Putamen (tissue), 1 donor: ENCODE data around the gene TXNL4A.

ENCODE experiments used
- DNase-seq: peaks from one replicate; pipeline ENCODE4 v3.0.0-alpha.2; 2016; ENCODE audit warnings: low spot score

TXNL4A gene

GRCh38 chr18:79949697-79950487 is 38.5 kb downstream of the TXNL4A start:
- no peak for DNase-seq

- no peak for DNase-seq
Measured at GRCh38 chr18:79948719-79949411, 39.5 kb downstream of the TXNL4A start.

- DNase-seq = no peak
Measured at GRCh38 chr18:79947881-79948610, 40.3 kb downstream of the TXNL4A start.

- no peak for DNase-seq
Measured at GRCh38 chr18:79947054-79947755, 41.2 kb downstream of the TXNL4A start.

GRCh38 chr18:79945118-79946042 is 43.0 kb downstream of the TXNL4A start:
- DNase-seq = no peak

GRCh38 chr18:79944746-79945117 is 43.6 kb downstream of the TXNL4A start:
- no peak for DNase-seq

- no peak for DNase-seq
Measured at GRCh38 chr18:79944126-79944731, 44.1 kb downstream of the TXNL4A start.

GRCh38 chr18:79943608-79944125 is 44.7 kb downstream of the TXNL4A start:
- DNase-seq = no peak

- DNase-seq = no peak
Measured at GRCh38 chr18:79942786-79943607, 45.4 kb downstream of the TXNL4A start.

- no peak for DNase-seq
Measured at GRCh38 chr18:79942211-79942610, 46.2 kb downstream of the TXNL4A start.

GRCh38 chr18:79941473-79942119 is 46.8 kb downstream of the TXNL4A start:
- no peak for DNase-seq

GRCh38 chr18:79940814-79941472 is 47.4 kb downstream of the TXNL4A start:
- DNase-seq = no peak

GRCh38 chr18:79940126-79940813 is 48.1 kb downstream of the TXNL4A start:
- no peak for DNase-seq

- DNase-seq = no peak
Measured at GRCh38 chr18:79939096-79939495, 49.3 kb downstream of the TXNL4A start.

- no peak for DNase-seq
Measured at GRCh38 chr18:79938196-79938595, 50.2 kb downstream of the TXNL4A start.

- no peak for DNase-seq
Measured at GRCh38 chr18:79937103-79937860, 51.1 kb downstream of the TXNL4A start.

- no peak for DNase-seq
Measured at GRCh38 chr18:79936641-79937040, 51.7 kb downstream of the TXNL4A start.
